HL-60/S4 treated with retinoic acid at 250 ng/mL for 4 days and 3 days (cell line): ENCODE data around the gene SNRNP70.
"Not testable (repeated sequence)": the region's sequence is repeated elsewhere in the genome, so short reads cannot be mapped to it uniquely, and the experiment has no call there.

Experiments
- in situ Hi-C: fragments of 300-500 bp; cut with MboI; formaldehyde crosslinking; loops from 2 replicates; pipeline ENCODE4 v1.7.0; 2022; ENCODE audit warnings: low sequenced_read_pairs

SNRNP70 gene

GRCh38 chr19:49085020-49085867 lies at the start of gene SNRNP70:
SNRNP70 (plus strand) TSS chr19:49085451; CDS start chr19:49086415, 964 bp downstream.
- in situ Hi-C loops: no loop called here

GRCh38 chr19:49036815-49037214 lies 48.4 kb upstream of the SNRNP70 start, which contains the start of gene CGB1:
CGB1 (minus strand) TSS chr19:49036895; CDS start chr19:49036711, 184 bp downstream.
- in situ Hi-C loops: not testable (repeated sequence)

- in situ Hi-C loops: not testable (repeated sequence)
These were observed 47.1 kb upstream of the SNRNP70 start for GRCh38 chr19:49038111-49038510.

GRCh38 chr19:49038557-49039276 lies 46.5 kb upstream of the SNRNP70 start:
- in situ Hi-C loops: not testable (repeated sequence)

GRCh38 chr19:49039736-49040135 lies 45.5 kb upstream of the SNRNP70 start:
- in situ Hi-C loops: not testable (repeated sequence)

DNA sequence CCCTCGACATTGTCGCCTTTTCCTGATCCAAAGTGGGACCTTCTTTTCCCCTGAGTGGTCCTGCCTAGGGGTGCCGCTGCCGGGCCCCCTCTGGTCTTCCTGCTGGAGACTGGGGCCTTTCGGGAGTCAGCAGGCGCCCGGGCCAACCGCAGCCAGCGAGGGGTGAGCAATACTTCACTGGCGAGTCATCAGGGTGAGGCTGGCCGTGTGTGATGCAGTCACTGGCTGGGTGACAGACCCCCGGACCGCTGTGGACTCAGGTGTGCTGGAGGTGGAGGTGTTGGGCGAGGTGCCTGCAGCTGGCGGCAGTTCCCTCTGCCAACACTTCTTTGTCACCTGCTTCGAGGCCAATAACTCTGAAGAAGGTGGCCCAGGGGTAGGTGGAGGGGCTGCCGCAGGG lies 43.1 kb upstream of the SNRNP70 start:
- in situ Hi-C loops: no loop called here

GRCh38 chr19:49042666-49043065 lies 42.6 kb upstream of the SNRNP70 start:
- in situ Hi-C loops: not testable (repeated sequence)

- in situ Hi-C loops: not testable (repeated sequence)
These were observed 41.7 kb upstream of the SNRNP70 start, which contains the start of gene CGB5 for GRCh38 chr19:49043548-49043947. CGB5 (plus strand) TSS chr19:49043848; CDS start chr19:49044210, 362 bp downstream.

DNA sequence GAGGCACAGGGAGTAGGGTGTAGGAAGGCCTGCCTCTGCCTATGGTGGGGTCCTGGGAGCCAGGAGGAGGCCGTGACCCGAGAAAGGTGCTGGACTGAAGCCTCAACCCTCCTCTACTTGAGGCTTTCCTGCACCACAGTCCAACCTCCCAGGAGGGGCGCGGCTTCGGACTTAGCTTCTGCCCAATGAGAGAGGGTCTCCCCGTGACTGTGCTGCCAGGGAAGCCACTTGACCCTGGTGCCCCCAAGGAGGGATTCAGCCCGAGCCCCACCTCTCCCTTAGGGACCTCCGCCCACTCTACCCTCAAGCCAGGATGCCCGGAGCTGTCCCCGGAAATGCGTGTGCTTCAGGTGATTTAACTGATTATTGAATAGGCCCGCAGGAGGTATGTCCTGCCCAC lies 36.2 kb upstream of the SNRNP70 start, which contains the start of gene CGB8:
Gene CGB8 (minus strand): TSS at position 101 of the 400 bp plus-strand sequence. CDS start 372 bp downstream, outside the sequence.
- in situ Hi-C loops: not testable (repeated sequence)

GRCh38 chr19:49049834-49050233 lies 35.4 kb upstream of the SNRNP70 start:
- in situ Hi-C loops: not testable (repeated sequence)

DNA sequence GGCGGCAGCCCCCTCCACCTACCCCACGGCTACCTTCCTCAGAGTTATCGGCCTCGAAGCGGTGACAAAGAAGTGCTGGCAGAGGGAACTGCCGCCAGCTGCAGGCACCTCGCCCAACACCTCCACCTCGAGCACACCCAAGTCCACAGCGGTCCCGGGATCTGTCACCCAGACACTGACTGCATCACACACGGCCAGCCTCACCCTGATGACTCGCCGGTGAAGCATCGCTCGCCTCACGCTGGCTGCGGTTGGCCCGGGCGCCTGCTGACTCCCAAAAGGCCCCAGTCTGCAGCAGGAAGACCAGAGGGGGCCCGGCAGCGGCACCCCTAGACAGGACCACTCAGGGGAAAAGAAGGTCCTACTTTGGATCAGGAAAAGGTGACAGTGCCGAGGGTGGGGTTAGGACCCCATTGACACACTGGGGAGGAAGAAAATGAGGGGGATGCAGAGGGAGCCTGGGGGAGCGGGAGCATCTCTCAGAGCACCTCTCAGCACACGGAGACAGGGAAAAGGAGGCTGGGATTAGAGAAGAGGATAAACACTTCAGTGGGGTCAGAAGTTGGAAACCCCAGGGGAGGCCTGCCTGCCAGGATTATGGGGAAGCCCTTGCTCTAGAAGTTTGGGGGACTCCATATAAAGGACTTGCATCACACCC lies 34.7 kb upstream of the SNRNP70 start:
- in situ Hi-C loops: not testable (repeated sequence)

- in situ Hi-C loops: no loop called here
These were observed 28.9 kb upstream of the SNRNP70 start for GRCh38 chr19:49056101-49056901.

GRCh38 chr19:49056902-49057596 lies 28.2 kb upstream of the SNRNP70 start:
- in situ Hi-C loops: not testable (repeated sequence)

- in situ Hi-C loops: no loop called here
These were observed 27.5 kb upstream of the SNRNP70 start, which contains the start of gene CGB7 for GRCh38 chr19:49057636-49058234. CGB7 (minus strand) TSS chr19:49057749; CDS start chr19:49055375, 2,374 bp downstream.

DNA sequence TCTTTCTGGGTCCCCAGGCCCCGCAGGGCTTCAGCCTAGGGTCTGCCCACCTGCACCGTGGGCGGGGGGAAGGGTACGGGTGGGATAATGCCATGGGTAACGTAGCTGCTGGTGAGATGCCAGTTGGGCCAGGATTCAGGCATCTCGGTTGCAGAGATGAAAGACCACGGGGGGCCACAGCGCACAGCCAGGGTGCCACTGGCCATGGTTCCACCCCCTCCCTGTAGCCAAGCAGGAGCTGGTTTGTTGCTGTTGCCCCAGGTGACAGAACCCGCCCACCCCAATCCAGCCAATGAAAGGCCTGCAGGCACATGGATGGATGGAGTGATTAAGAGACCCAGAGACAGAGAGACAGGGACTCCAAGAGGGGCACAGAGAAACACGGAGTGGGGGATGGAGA lies 26.7 kb upstream of the SNRNP70 start:
- in situ Hi-C loops: no loop called here

- in situ Hi-C loops: no loop called here
These were observed 26.2 kb upstream of the SNRNP70 start for GRCh38 chr19:49059053-49059452.

- in situ Hi-C loops: no loop called here
These were observed 24.3 kb upstream of the SNRNP70 start for GRCh38 chr19:49061000-49061399.

DNA sequence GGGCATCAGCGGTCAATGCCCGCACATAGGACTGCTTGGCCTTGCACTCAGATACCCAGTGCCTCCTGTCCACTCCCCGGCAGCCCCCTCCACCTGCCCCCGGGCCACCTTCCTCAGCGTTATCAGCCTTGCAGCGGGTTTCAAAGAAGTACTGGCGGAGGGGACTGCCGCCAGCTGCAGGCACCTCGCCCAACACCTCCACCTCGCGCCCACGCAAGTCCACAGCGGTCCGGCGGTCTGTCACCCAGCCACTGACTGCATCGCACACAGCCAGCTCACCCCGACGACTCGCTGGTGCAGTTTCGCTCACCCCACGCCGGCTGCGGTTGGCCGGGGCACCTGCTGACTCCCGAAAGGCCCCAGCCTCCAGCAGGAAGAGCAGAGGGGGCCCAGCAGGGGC lies 23.8 kb upstream of the SNRNP70 start:
- in situ Hi-C loops: no loop called here

- in situ Hi-C loops: no loop called here
These were observed 21.1 kb upstream of the SNRNP70 start for GRCh38 chr19:49064029-49064629.
